Measurements from ENCODE around the gene NRXN3. TPM values are rescaled to one million over a fixed set of nuclear protein-coding genes. Genes with fewer than 3 reads are reported as not detected.

Gene NRXN3
- total and polyA plus RNA-seq, 2 experiments from 2014 or later = 1.0 to 1.8 TPM

- Histone ChIP-seq H3K27me3 (ENCODE audit: insufficient read depth) (no peaks in the 10 kb centered on the region), H3F3A (replicated peaks; ENCODE audit: low read depth) (no peaks in the 10 kb centered on the region), H3K9me2 (ENCODE audit: insufficient read depth) (no peaks in the 10 kb centered on the region), H3K4me3 (no peak overlapping the region), H3K36me3 (ENCODE audit: insufficient read depth) (no peaks in the 10 kb centered on the region; the same call in 1 of the 2 replicates), H3K4me1 (ENCODE audit: insufficient read depth) (no peaks in the 10 kb centered on the region), H3K79me2 (replicated peaks; ENCODE audit: insufficient read depth) (no peaks in the 10 kb centered on the region), H3K4me2 (no peak overlapping the region), H2AFZ (no peak overlapping the region), H4K20me1 (replicated peaks; ENCODE audit: insufficient read depth) (no peaks in the 10 kb centered on the region), H3K27ac (ENCODE audit: low read depth) (no peak overlapping the region)
- H3K27me3 Mint-ChIP-seq (ENCODE audit: insufficient read depth, low read depth, poor library complexity) = no peaks in the 10 kb centered on the region
- H3K9me3 Mint-ChIP-seq = no peaks in the 10 kb centered on the region
- H3K27ac Mint-ChIP-seq = no peak overlapping the region; the same call in 1 of the 2 replicates
- no peak for TF ChIP-seq EZH2phosphoT487 (IDR thresholded peaks at IDR 0.05; ENCODE audit: unreplicated experiment)
- TF ChIP-seq EZH2 (IDR thresholded peaks at IDR 0.05; ENCODE audit: low read depth, unreplicated experiment) = no peak
- no peak for TF ChIP-seq CTCF (conservative IDR thresholded peaks at IDR 0.05; ENCODE audit: low read depth in 2 of 2)
- TF ChIP-seq ZNF331 (CRISPR knock-in tag; IDR thresholded peaks at IDR 0.05; ENCODE audit: low read depth) = no peak
- no peak for TF ChIP-seq ZNF114 (CRISPR knock-in tag; IDR thresholded peaks at IDR 0.05)
- no peak for TF ChIP-seq ZNF462 (CRISPR knock-in tag; IDR thresholded peaks at IDR 0.05)
- TF ChIP-seq NANOG (IDR thresholded peaks at IDR 0.05; ENCODE audit: borderline replicate concordance) = no peak
- TF ChIP-seq STAT1 (IDR thresholded peaks at IDR 0.05; ENCODE audit: unreplicated experiment) = no peak
- no peak for TF ChIP-seq JUNB (IDR thresholded peaks at IDR 0.05; ENCODE audit: unreplicated experiment)
- no peak for TF ChIP-seq POLR2AphosphoS5 (IDR thresholded peaks at IDR 0.05; ENCODE audit: low read depth)
- TF ChIP-seq REST (IDR thresholded peaks at IDR 0.05; ENCODE audit: unreplicated experiment) = no peak
- no peak for TF ChIP-seq CREB1 (CRISPR knock-in tag; IDR thresholded peaks at IDR 0.05; ENCODE audit: low read depth)
- TF ChIP-seq ETS1 (IDR thresholded peaks at IDR 0.05) = no peak
- DNase-seq (ENCODE audit: low spot score) = no peak
- no peak overlapping the region for H3K4me3 Mint-ChIP-seq
- no peaks in the 10 kb centered on the region for H3K36me3 Mint-ChIP-seq (ENCODE audit: low read depth)
- no peak for ATAC-seq
- H3K4me1 Mint-ChIP-seq = no peaks in the 10 kb centered on the region
Observed at GRCh38 chr14:79165471-79166090, 995.4 kb downstream of the NRXN3 start.

Data from GM23338 (cell line).